Ovary (tissue), 9 donors: ENCODE measurements around the gene RHOA. TPM values are rescaled to one million over a fixed set of nuclear protein-coding genes. Genes with fewer than 3 reads are reported as not detected.

ENCODE experiments used
- DNase-seq, 5 donors: peaks; one replicate each; pipeline ENCODE4 v3.0.0-alpha.2; 2019 to 2020
- H3K27ac ChIP-seq, 2 donors: fragments of 200-600 bp; one replicate each; pipeline versions ENCODE4 v1.5.1 to v1.8.0; 2019 to 2022
- H3K27me3 ChIP-seq: fragments of 200-600 bp; one replicate; pipeline ENCODE4 v1.8.0; 2022
- H3K36me3 ChIP-seq: fragments of 200-600 bp; sonication (generic); one replicate; pipeline ENCODE4 v1.5.1; 2019
- H3K4me1 ChIP-seq: one replicate; pipeline ENCODE4 v1.8.1; 2013; ENCODE audit warnings: mild to moderate bottlenecking, moderate library complexity; ENCODE audit not compliant: insufficient read depth
- H3K4me3 ChIP-seq: fragments of 200-600 bp; sonication (generic); one replicate; pipeline ENCODE4 v1.5.1; 2017
- H3K9me3 ChIP-seq, 2 donors: fragments of 200-600 bp in 1 of 2; sonication (generic) in 1 of 2; one replicate each; pipeline versions ENCODE4 v1.5.1 to v1.8.1; 2013 to 2019; ENCODE audit warnings: mild to moderate bottlenecking in 1 of 2, moderate library complexity in 1 of 2
- CTCF ChIP-seq, 3 donors: fragments of 450-650 bp in 2 of 3; fragments of 200-600 bp in 1 of 3; IDR thresholded peaks; one replicate each; pipeline versions ENCODE4 v1.5.1 to v1.8.0; 2016 to 2022; ENCODE audit warnings: antibody characterized with exemption in 3 of 3, mild to moderate bottlenecking in 1 of 3
- EP300 ChIP-seq: sonication (generic); formaldehyde crosslinking; IDR thresholded peaks from one replicate; pipeline ENCODE4 v1.6.1; 2017; ENCODE audit warnings: antibody characterized with exemption
- POLR2A ChIP-seq: fragments of 450-650 bp; IDR thresholded peaks from one replicate; pipeline ENCODE4 v1.6.1; 2017; ENCODE audit warnings: antibody characterized with exemption, mild to moderate bottlenecking, moderate library complexity
- WGBS, 3 donors: extraction: QIAGEN DNeasy Blood & Tissue Kit in 1 of 3; methylation state at CpG; one replicate each; pipeline versions ENCODE4 v1.1.5 to v1.1.7; 2013 to 2017; 5-methylcytosine and 5-hydroxymethylcytosine counted together
- intact Hi-C, 4 donors: fragments of 100-400 bp; cut with DNase I; formaldehyde crosslinking; loops; one replicate each; pipeline versions ENCODE4 v1.11.0 to v1.15.1; 2022 to 2023
- polyA plus RNA-seq, 2 donors: library from polyadenylated mRNA; stranded (reverse); fragments of 200-250 nt in 1 of 2; fragments of 350-450 nt in 1 of 2; fragmentation: Illumina TruSeq in 1 of 2; extraction: RNeasy Lipid Tissue Mini Kit (QIAGEN cat#74804) in 1 of 2; gene quantifications; one replicate each; pipeline ENCODE4 v1.2.3, GENCODE V29; 2013 to 2014
- total RNA-seq, 7 donors: library from RNA; depleted of rRNA in 2 of 7; stranded (reverse); fragments of >200 nt in 2 of 7; fragmentation: NEBNext Ultra II Directional in 3 of 7; extraction: Animal tissue kit (Norgen Biotek cat#: 25700) in 3 of 7; gene quantifications; one replicate each; pipeline versions ENCODE4 v1.1.0 to v1.2.4, GENCODE V29; 2016 to 2023
- donor health status: DM: no; HTN: no; CAD: no; lungs with moderate emphysema.
- donor health status: DM: no; HTN: no; CAD: no.
- donor health status: Bipolar disorder and iron deficiency.
- donor health status: DM: yes; HTN: yes; CAD: no.
- donor health status: DM: no; HTN: no; CAD: no.
- donor health status: DM: yes; HTN: yes; CAD: no.

The RHOA gene
- total and polyA plus RNA-seq, 9 donors, result 293 to 878 (median 439) TPM

- no peaks in the 10 kb centered on the region for H3K9me3 ChIP-seq
- no peaks in the 10 kb centered on the region for H3K4me1 ChIP-seq
- TF ChIP-seq EP300, result no peak
- no peak for TF ChIP-seq CTCF (IDR thresholded peaks at IDR 0.05)
- TF ChIP-seq POLR2A, result no peak
- no peaks in the 10 kb centered on the region for H3K27me3 ChIP-seq
- H3K4me3 ChIP-seq, result no peak overlapping the region
- WGBS, 3 donors, result 90 to 100% (median 98%) methylated on average over 1 of the region's 1 CpG
- no peak for DNase-seq
- intact Hi-C loops, result no loop called here
- H3K27ac ChIP-seq, result no peak overlapping the region
- H3K36me3 ChIP-seq, result no peaks in the 10 kb centered on the region
These were observed 101.1 kb downstream of the RHOA start for GRCh38 chr3:49310677-49311076.

Other genes starting within 250 kb of the RHOA start
- gene CCDC71, start 245.6 kb downstream of the RHOA start, total RNA-seq, result 10 to 100 TPM; 24.8 to 39.0 (median 32.7) TPM
- 10 to 100 TPM in 1 of 2 donors, 1 to 10 TPM in 1; 6.9 to 30.9 TPM for gene CCDC71, start 245.6 kb downstream of the RHOA start, polyA plus RNA-seq
- gene KLHDC8B, start 240.4 kb downstream of the RHOA start, total RNA-seq, result 100 to 1,000 TPM in 5 of 7 donors, 10 to 100 TPM in 2; 67.1 to 244 (median 131) TPM
- gene KLHDC8B, start 240.4 kb downstream of the RHOA start, polyA plus RNA-seq, result 100 to 1,000 TPM in 1 of 2 donors, 10 to 100 TPM in 1; 84.6 to 109 TPM
- gene C3orf62, start 134.7 kb downstream of the RHOA start, total RNA-seq, result 10 to 100 TPM in 1 of 7 donors, 1 to 10 TPM in 6; 1.3 to 11.1 (median 6.6) TPM
- 1 to 10 TPM; 5.0 to 7.9 TPM for gene C3orf62, start 134.7 kb downstream of the RHOA start, polyA plus RNA-seq
- 10 to 100 TPM; 12.5 to 71.7 (median 52.5) TPM for gene USP4, start 71.9 kb downstream of the RHOA start, total RNA-seq
- gene USP4, start 71.9 kb downstream of the RHOA start, polyA plus RNA-seq, result 10 to 100 TPM; 27.2 to 76.5 TPM
- gene GPX1, start 53.6 kb downstream of the RHOA start, total RNA-seq, result 100 to 1,000 TPM; 114 to 207 (median 152) TPM
- 100 to 1,000 TPM in 1 of 2 donors, 10 to 100 TPM in 1; 28.1 to 192 TPM for gene GPX1, start 53.6 kb downstream of the RHOA start, polyA plus RNA-seq
- 10 to 100 TPM; 22.4 to 46.6 (median 28.3) TPM for gene TCTA, start 447 bp upstream of the RHOA start, total RNA-seq
- gene TCTA, start 447 bp upstream of the RHOA start, polyA plus RNA-seq, result 10 to 100 TPM; 31.2 to 63.0 TPM
- gene AMT, start 10.5 kb upstream of the RHOA start, total RNA-seq, result 10 to 100 TPM in 3 of 7 donors, 1 to 10 TPM in 4; 6.4 to 15.0 (median 9.9) TPM
- gene AMT, start 10.5 kb upstream of the RHOA start, polyA plus RNA-seq, result 10 to 100 TPM; 12.1 to 23.7 TPM
- gene NICN1, start 17.3 kb upstream of the RHOA start, total RNA-seq, result 10 to 100 TPM in 5 of 7 donors, 1 to 10 TPM in 2; 4.8 to 23.0 (median 17.2) TPM
- 10 to 100 TPM; 11.9 to 16.7 TPM for gene NICN1, start 17.3 kb upstream of the RHOA start, polyA plus RNA-seq
- 10 to 100 TPM; 22.1 to 90.7 (median 61.8) TPM for gene DAG1, start 58.3 kb upstream of the RHOA start, total RNA-seq
- gene DAG1, start 58.3 kb upstream of the RHOA start, polyA plus RNA-seq, result 10 to 100 TPM; 35.5 to 43.1 TPM
- 1 to 10 TPM in 2 of 7 donors, under 1 TPM in 5; 0.12 to 3.5 (median 0.83) TPM for gene BSN, start 142.5 kb upstream of the RHOA start, total RNA-seq
- under 1 TPM; 0.13 to 0.41 TPM for gene BSN, start 142.5 kb upstream of the RHOA start, polyA plus RNA-seq